ENCODE measurements around the gene PHOSPHO2.

DNA sequence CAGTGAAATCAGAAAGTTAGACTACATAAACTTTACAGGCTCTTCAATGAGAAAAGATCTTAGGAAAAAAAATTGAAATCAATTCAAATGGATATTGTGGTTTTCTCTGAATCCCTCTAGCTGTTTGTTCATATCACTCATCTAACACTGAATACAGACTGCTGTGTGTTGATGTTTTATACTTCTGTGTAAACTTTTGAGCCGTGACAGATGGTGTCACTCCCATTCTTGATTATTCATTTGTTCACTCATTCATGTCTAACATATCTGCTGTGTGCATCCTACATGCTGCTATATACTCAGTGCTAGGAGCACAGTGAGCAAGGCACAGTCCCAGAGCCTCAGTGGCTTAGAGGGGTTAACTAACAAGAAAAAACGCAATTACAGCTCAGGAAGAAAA, 52.0 kb downstream of the PHOSPHO2 start:
- TF ChIP-seq, protein P1, sequence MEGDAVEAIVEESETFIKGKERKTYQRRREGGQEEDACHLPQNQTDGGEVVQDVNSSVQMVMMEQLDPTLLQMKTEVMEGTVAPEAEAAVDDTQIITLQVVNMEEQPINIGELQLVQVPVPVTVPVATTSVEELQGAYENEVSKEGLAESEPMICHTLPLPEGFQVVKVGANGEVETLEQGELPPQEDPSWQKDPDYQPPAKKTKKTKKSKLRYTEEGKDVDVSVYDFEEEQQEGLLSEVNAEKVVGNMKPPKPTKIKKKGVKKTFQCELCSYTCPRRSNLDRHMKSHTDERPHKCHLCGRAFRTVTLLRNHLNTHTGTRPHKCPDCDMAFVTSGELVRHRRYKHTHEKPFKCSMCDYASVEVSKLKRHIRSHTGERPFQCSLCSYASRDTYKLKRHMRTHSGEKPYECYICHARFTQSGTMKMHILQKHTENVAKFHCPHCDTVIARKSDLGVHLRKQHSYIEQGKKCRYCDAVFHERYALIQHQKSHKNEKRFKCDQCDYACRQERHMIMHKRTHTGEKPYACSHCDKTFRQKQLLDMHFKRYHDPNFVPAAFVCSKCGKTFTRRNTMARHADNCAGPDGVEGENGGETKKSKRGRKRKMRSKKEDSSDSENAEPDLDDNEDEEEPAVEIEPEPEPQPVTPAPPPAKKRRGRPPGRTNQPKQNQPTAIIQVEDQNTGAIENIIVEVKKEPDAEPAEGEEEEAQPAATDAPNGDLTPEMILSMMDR (IDR thresholded peaks at IDR 0.05) = no peak
- no peak for TF ChIP-seq POLR2A (IDR thresholded peaks at IDR 0.05)
